GM18505 (cell line): ENCODE measurements around the gene PDHA2.

Experiments
- ATAC-seq: cut with Tn5 transposase; IDR thresholded peaks from one replicate; pipeline ENCODE4 v1.9.1; 2021; ENCODE audit not compliant: unreplicated experiment
- POLR2A ChIP-seq: IDR thresholded peaks from 4 replicates; pipeline ENCODE4 v1.6.1; 2011; ENCODE audit warnings: borderline replicate concordance; ENCODE audit not compliant: insufficient read depth, insufficient read length; ENCODE audit errors: extremely low read depth

The PDHA2 gene

DNA sequence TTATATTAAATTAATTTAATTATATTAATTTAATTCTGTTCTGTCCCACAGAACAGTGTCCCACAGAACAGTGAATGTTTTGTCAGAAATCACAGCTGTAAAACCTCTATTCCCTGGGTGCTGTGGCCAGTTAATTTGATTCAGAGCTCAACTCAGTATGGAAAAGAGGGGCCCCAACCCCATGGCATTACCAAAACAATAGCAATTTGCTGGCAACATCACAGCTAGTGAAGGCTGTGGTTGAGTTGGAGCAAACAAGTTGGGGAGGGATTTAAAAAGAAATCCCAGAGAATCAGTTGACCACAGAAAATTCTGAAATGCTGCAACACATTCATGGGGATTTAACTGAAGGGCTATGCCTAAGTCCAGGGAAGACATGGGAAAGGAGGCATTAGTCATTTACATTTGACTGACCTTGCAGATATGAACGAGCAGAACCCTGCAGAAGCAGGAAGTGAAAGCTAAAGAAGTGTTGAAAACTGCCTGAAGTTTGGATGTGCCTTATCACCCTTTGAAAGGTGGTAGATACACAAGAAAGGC, 30.1 kb downstream of the PDHA2 start:
- TF ChIP-seq POLR2A: no peak
- ATAC-seq: no peak

DNA sequence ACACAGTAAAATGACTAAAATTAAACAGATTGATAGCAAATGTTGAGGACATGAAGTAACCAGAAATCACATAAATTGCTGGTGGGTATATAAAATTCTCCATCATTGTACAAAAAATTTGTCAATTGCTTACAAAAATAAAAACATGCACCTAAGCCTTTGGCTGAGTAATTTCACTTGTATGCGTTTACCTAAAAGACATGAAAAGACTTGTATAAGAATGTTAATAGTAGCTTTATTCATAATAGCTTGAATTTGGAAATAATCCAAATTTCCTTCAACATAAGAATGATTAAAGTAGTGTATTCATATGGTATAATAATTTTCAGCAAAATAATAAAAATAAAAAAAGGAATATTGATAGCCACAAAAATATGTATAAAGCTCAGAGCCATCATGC, 37.7 kb downstream of the PDHA2 start:
- TF ChIP-seq POLR2A: no peak

DNA sequence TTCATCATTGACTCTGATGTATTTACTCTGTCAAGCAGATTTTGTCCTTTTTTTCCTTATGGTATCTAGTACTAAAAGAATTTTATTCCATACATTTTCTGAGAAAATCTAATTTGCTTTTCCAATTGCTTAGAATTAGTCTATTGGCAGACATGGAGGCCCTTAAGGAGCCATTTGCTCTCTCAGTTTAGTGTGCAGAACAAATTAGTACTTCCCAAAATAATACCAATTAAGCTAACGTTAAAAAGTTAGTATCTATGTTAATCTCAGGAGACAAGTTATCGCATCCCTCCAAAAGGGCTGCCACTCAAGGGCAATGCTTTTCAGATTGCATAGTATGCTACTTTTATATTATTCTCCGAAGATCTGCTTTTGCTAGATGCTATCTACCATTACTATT, 47.7 kb downstream of the PDHA2 start:
- no peak for TF ChIP-seq POLR2A
- ATAC-seq: no peak

More for the DNA sequence above, 37.7 kb downstream of the PDHA2 start:
- no peak for ATAC-seq

DNA sequence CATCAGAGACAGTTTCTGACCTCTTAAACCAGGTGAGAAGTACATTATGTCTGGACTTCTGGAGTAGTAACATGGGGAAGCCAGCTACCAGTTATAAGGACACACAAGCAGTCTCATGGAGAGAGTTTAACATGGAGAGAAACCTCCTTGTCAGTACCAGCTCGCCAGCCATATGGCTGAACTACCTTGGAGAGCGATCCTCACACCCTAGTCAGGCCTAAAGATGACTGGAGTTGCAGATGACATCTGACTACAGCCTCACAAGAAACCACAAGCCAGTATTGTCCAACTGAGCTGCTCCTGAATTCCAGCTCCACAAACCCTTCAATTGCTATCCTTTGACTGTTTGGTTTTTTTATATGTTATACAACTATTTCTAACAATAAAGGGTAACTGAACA, 49.8 kb downstream of the PDHA2 start:
- no peak for TF ChIP-seq POLR2A
- no peak for ATAC-seq
